Heart left ventricle (tissue), 13 donors: Measurements from ENCODE around the gene AIF1.

Source experiments
- CTCF ChIP-seq, 12 donors: fragments of 200-600 bp; sonication (generic) in 4 of 12; IDR thresholded peaks; one replicate each; pipeline versions ENCODE4 v1.5.0 to v1.8.0; 2018 to 2022; ENCODE audit warnings: antibody characterized with exemption in 12 of 12, mild to moderate bottlenecking in 5 of 12
- POLR2A ChIP-seq, 2 donors: fragments of 450-650 bp; IDR thresholded peaks; one replicate each; pipeline ENCODE4 v1.6.1; 2017; ENCODE audit warnings: antibody characterized with exemption in 2 of 2, mild to moderate bottlenecking in 2 of 2, moderate library complexity in 2 of 2
- donor health status: ischemic (EF 13 %, LVEDD 7.1; RV severe dilation, severe dysfunction).
- donor health status: DM: no; HTN: yes; CAD: no.
- donor health status: DM: no; HTN: no; CAD: no.
- donor health status: ischemic (EF 25% LVEDD 6.9; RV normal size, moderate dysfunction).
- donor health status: ischemic (EF 25% LVEDD 5.7; RV mildly dilated, moderate dysfunction).
- donor health status: ischemic (EF 35%, LVEDD 5.7; RV mildly dilated, moderate dysfunction).
- donor health status: nonischemic (EF 11% LVEDD 7.7; RV severe dilation, severe dysfunction).
- donor health status: DM: yes; HTN: yes; CAD: no.
- donor health status: PGD.
- donor health status: ischemic (EF 29% LVEDD 5.4; RV normal size, mild dysfunction).
- donor health status: nonischemic (EF 23%, LVEDD 6.1; RV moderate dilation, normal function).

- TF ChIP-seq CTCF (IDR thresholded peaks at IDR 0.05) (no peak), POLR2A (IDR thresholded peaks at IDR 0.05) (no peak)
Measured at GRCh38 chr6:31621320-31621939, 6.4 kb downstream of the AIF1 start.
